ENCODE data around the gene CDH2. TPM values are rescaled to one million over a fixed set of nuclear protein-coding genes. Genes with fewer than 3 reads are reported as not detected.

Gene CDH2
- total RNA-seq, 1 donor from 2014 or later = 363 TPM

- H2AFZ ChIP-seq (ENCODE audit: low read depth, low read length) = no peak overlapping the region
- H3K9me3 ChIP-seq (ENCODE audit: insufficient read depth, low read depth, low read length) = no peaks in the 10 kb centered on the region
- TF ChIP-seq CTCF (IDR thresholded peaks at IDR 0.05; ENCODE audit: insufficient read depth, low read depth, low read length) = no peak
- TF ChIP-seq EZH2 (IDR thresholded peaks at IDR 0.05; ENCODE audit: insufficient read depth, low read length) = no peak
- DNase-seq (ENCODE audit: low read depth) (no peak), FAIRE-seq (no peak)
- H3K9ac ChIP-seq (ENCODE audit: low read length) = no peak overlapping the region
- Mint-ChIP-seq H3K4me1 (ENCODE audit: low read depth, unreplicated experiment) (peaks cover 7% of the 10 kb centered on the region), H3K27ac (ENCODE audit: unreplicated experiment) (no peak overlapping the region), H3K9me3 (ENCODE audit: unreplicated experiment) (no peaks in the 10 kb centered on the region), H3K4me3 (ENCODE audit: unreplicated experiment) (no peak overlapping the region), H3K36me3 (ENCODE audit: low read depth, unreplicated experiment) (no peaks in the 10 kb centered on the region), H3K27me3 (ENCODE audit: low read depth, unreplicated experiment) (no peaks in the 10 kb centered on the region)
- no peaks in the 10 kb centered on the region for H4K20me1 ChIP-seq (ENCODE audit: insufficient read depth, low read length)
- H3K27ac ChIP-seq (ENCODE audit: low read depth, low read length) = no peak overlapping the region
- H3K4me1 ChIP-seq (ENCODE audit: insufficient read depth, low read length) = peaks cover 11% of the 10 kb centered on the region
- H3K36me3 ChIP-seq (ENCODE audit: insufficient read depth, low read length) = no peaks in the 10 kb centered on the region
- H3K4me3 ChIP-seq (ENCODE audit: insufficient read depth, low read depth, low read length) = no peak overlapping the region
- H3K4me2 ChIP-seq (ENCODE audit: low read length) = no peak overlapping the region
- no peaks in the 10 kb centered on the region for H3K79me2 ChIP-seq (ENCODE audit: insufficient read depth, low read length)
- H3K27me3 ChIP-seq (ENCODE audit: insufficient read depth, low read length) = no peaks in the 10 kb centered on the region
Observed at GRCh38 chr18:28208712-28209265, 31.9 kb upstream of the CDH2 start.

- no peak overlapping the region for H3K4me3 ChIP-seq (ENCODE audit: insufficient read depth, low read depth, low read length)
- DNase-seq (ENCODE audit: low read depth) (no peak), FAIRE-seq (no peak)
- H3K9me3 ChIP-seq (ENCODE audit: insufficient read depth, low read depth, low read length) = no peaks in the 10 kb centered on the region
- Mint-ChIP-seq H3K27ac (ENCODE audit: unreplicated experiment) (no peak overlapping the region), H3K4me3 (ENCODE audit: unreplicated experiment) (no peak overlapping the region), H3K9me3 (ENCODE audit: unreplicated experiment) (no peaks in the 10 kb centered on the region), H3K27me3 (ENCODE audit: low read depth, unreplicated experiment) (no peaks in the 10 kb centered on the region), H3K36me3 (ENCODE audit: low read depth, unreplicated experiment) (no peaks in the 10 kb centered on the region), H3K4me1 (ENCODE audit: low read depth, unreplicated experiment) (peaks cover 8% of the 10 kb centered on the region)
- H3K9ac ChIP-seq (ENCODE audit: low read length) = no peak overlapping the region
- H3K36me3 ChIP-seq (ENCODE audit: insufficient read depth, low read length) = no peaks in the 10 kb centered on the region
- peaks cover 13% of the 10 kb centered on the region for H3K4me1 ChIP-seq (ENCODE audit: insufficient read depth, low read length)
- no peak overlapping the region for H2AFZ ChIP-seq (ENCODE audit: low read depth, low read length)
- no peaks in the 10 kb centered on the region for H3K79me2 ChIP-seq (ENCODE audit: insufficient read depth, low read length)
- TF ChIP-seq CTCF (IDR thresholded peaks at IDR 0.05; ENCODE audit: insufficient read depth, low read depth, low read length) (no peak), EZH2 (IDR thresholded peaks at IDR 0.05; ENCODE audit: insufficient read depth, low read length) (no peak)
- H3K27ac ChIP-seq (ENCODE audit: low read depth, low read length) = no peak overlapping the region
- no peak overlapping the region for H3K4me2 ChIP-seq (ENCODE audit: low read length)
- H3K27me3 ChIP-seq (ENCODE audit: insufficient read depth, low read length) = no peaks in the 10 kb centered on the region
- no peaks in the 10 kb centered on the region for H4K20me1 ChIP-seq (ENCODE audit: insufficient read depth, low read length)
Observed at GRCh38 chr18:28208268-28208667, 31.3 kb upstream of the CDH2 start.

- TF ChIP-seq CTCF (IDR thresholded peaks at IDR 0.05; ENCODE audit: insufficient read depth, low read depth, low read length) = no peak
- no peak for TF ChIP-seq EZH2 (IDR thresholded peaks at IDR 0.05; ENCODE audit: insufficient read depth, low read length)
- H3K4me1 ChIP-seq (ENCODE audit: insufficient read depth, low read length) = peaks cover 13% of the 10 kb centered on the region
- H3K9me3 Mint-ChIP-seq (ENCODE audit: unreplicated experiment) = no peaks in the 10 kb centered on the region
- no peaks in the 10 kb centered on the region for H3K79me2 ChIP-seq (ENCODE audit: insufficient read depth, low read length)
- no peaks in the 10 kb centered on the region for H4K20me1 ChIP-seq (ENCODE audit: insufficient read depth, low read length)
- peaks cover 10% of the 10 kb centered on the region for H3K4me1 Mint-ChIP-seq (ENCODE audit: low read depth, unreplicated experiment)
- peak overlapping the region; percentile 3 for H3K4me3 ChIP-seq (ENCODE audit: insufficient read depth, low read depth, low read length)
- peak overlapping the region; percentile 80 for H3K27ac ChIP-seq (ENCODE audit: low read depth, low read length)
- peak overlapping the region; percentile 13 for H2AFZ ChIP-seq (ENCODE audit: low read depth, low read length)
- H3K9me3 ChIP-seq (ENCODE audit: insufficient read depth, low read depth, low read length) = no peaks in the 10 kb centered on the region
- no peaks in the 10 kb centered on the region for H3K27me3 ChIP-seq (ENCODE audit: insufficient read depth, low read length)
- peak overlapping the region; percentile 17 for H3K9ac ChIP-seq (ENCODE audit: low read length)
- H3K27ac Mint-ChIP-seq (ENCODE audit: unreplicated experiment) = peak overlapping the region; percentile 72
- peak overlapping the region; percentile 52 for H3K4me2 ChIP-seq (ENCODE audit: low read length)
- no peaks in the 10 kb centered on the region for H3K36me3 ChIP-seq (ENCODE audit: insufficient read depth, low read length)
- no peak overlapping the region for H3K4me3 Mint-ChIP-seq (ENCODE audit: unreplicated experiment)
- no peaks in the 10 kb centered on the region for H3K27me3 Mint-ChIP-seq (ENCODE audit: low read depth, unreplicated experiment)
- peak; percentile 92 for DNase-seq (ENCODE audit: low read depth)
- H3K36me3 Mint-ChIP-seq (ENCODE audit: low read depth, unreplicated experiment) = no peaks in the 10 kb centered on the region
- FAIRE-seq = peak; percentile 88
Observed at GRCh38 chr18:28204154-28204553, 27.2 kb upstream of the CDH2 start.
